Testis (tissue), 2 donors: ENCODE results near the gene TCF7.

ENCODE experiments used
- CTCF ChIP-seq, 3 experiments: fragments of 450-650 bp in 2 of 3; fragments of 200-600 bp in 1 of 3; sonication (generic) in 1 of 3; IDR thresholded peaks; one replicate each; pipeline ENCODE4 v1.5.1; 2016 to 2019; ENCODE audit warnings: antibody characterized with exemption in 3 of 3, mild to moderate bottlenecking in 2 of 3, moderate library complexity in 1 of 3
- POLR2A ChIP-seq: fragments of 450-650 bp; IDR thresholded peaks from one replicate; pipeline ENCODE4 v1.6.1; 2017; ENCODE audit warnings: antibody characterized with exemption, mild to moderate bottlenecking, moderate library complexity

- TF ChIP-seq CTCF (IDR thresholded peaks at IDR 0.05) (no peak), POLR2A (no peak)
These were observed 665 bp downstream of the TCF7 start for GRCh38 chr5:134114886-134115805.
